K562 (cell line): ENCODE data around the gene FERMT3. TPM values are rescaled to one million over a fixed set of nuclear protein-coding genes. Genes with fewer than 3 reads are reported as not detected.

ENCODE experiments used
- ASH1L ChIP-seq: fragments of 450-650 bp; IDR thresholded peaks from 2 replicates; pipeline ENCODE4 v1.6.1; 2018; ENCODE audit warnings: borderline replicate concordance, mild to moderate bottlenecking, low read depth; ENCODE audit not compliant: partially characterized antibody
- CAMTA2 ChIP-seq: fragments of 250-450 bp; sonication (Bioruptor Pico); conservative IDR thresholded peaks from 2 replicates; pipeline ENCODE4 v1.5.1; 2022
- EGR1 ChIP-seq: fragments of 450-650 bp; conservative IDR thresholded peaks from 2 replicates; pipeline ENCODE4 v1.6.1; 2017; ENCODE audit warnings: mild to moderate bottlenecking
- ELF2 ChIP-seq: fragments of 250-450 bp; sonication (Bioruptor Pico); IDR thresholded peaks from 2 replicates; pipeline ENCODE4 v1.5.0; 2021; ENCODE audit warnings: mild to moderate bottlenecking
- FOSL1 ChIP-seq: fragments of 200-800 bp; sonication (Bioruptor generic); conservative IDR thresholded peaks from 2 replicates; pipeline ENCODE4 v1.6.1; 2016; ENCODE audit warnings: missing genetic modification characterization, missing compliant biosample characterization
- GATAD2B ChIP-seq: fragments of 450-650 bp; IDR thresholded peaks from 2 replicates; pipeline ENCODE4 v1.6.1; 2017; ENCODE audit warnings: mild to moderate bottlenecking, borderline replicate concordance
- HIVEP1 ChIP-seq: fragments of 250-450 bp; sonication (Bioruptor Pico); IDR thresholded peaks from 2 replicates; pipeline ENCODE4 v1.4.0; 2020; ENCODE audit warnings: mild to moderate bottlenecking
- KAT8 ChIP-seq: fragments of 450-650 bp; IDR thresholded peaks from 2 replicates; pipeline ENCODE4 v1.6.1; 2016; ENCODE audit warnings: low read depth, mild to moderate bottlenecking
- MEF2A ChIP-seq: IDR thresholded peaks from 2 replicates; pipeline ENCODE4 v1.6.1; 2011; ENCODE audit warnings: low read depth, mild to moderate bottlenecking, low read length, moderate library complexity; ENCODE audit not compliant: control insufficient read depth
- MEIS2 ChIP-seq: fragments of 450-650 bp; IDR thresholded peaks from 2 replicates; pipeline ENCODE4 v1.6.1; 2014; ENCODE audit warnings: mild to moderate bottlenecking; ENCODE audit not compliant: partially characterized antibody
- NR2F6 ChIP-seq: fragments of 450-650 bp; formaldehyde crosslinking; IDR thresholded peaks from 2 replicates; pipeline ENCODE4 v1.4.0; 2020; ENCODE audit warnings: mild to moderate bottlenecking
- PCBP1 ChIP-seq: fragments of 200-400 bp; formaldehyde crosslinking; IDR thresholded peaks from 2 replicates; pipeline ENCODE4 v1.6.1; 2018; ENCODE audit warnings: mild to moderate bottlenecking, low read depth, low read length; ENCODE audit not compliant: poor library complexity, severe bottlenecking
- POLR2B ChIP-seq: fragments of 450-650 bp; IDR thresholded peaks from 2 replicates; pipeline ENCODE4 v1.6.1; 2018; ENCODE audit warnings: low read depth; ENCODE audit not compliant: partially characterized antibody
- RFX7 ChIP-seq: fragments of 250-450 bp; sonication (Bioruptor Pico); IDR thresholded peaks from 2 replicates; pipeline ENCODE4 v1.5.1; 2021; ENCODE audit warnings: mild to moderate bottlenecking
- SIN3B ChIP-seq: fragments of 450-650 bp; IDR thresholded peaks from 2 replicates; pipeline ENCODE4 v1.6.1; 2017; ENCODE audit warnings: low read depth, mild to moderate bottlenecking, moderate library complexity
- TAF1 ChIP-seq: IDR thresholded peaks from 2 replicates; pipeline ENCODE4 v1.6.1; 2011; ENCODE audit warnings: mild to moderate bottlenecking, low read length, moderate library complexity; ENCODE audit not compliant: insufficient read depth, control insufficient read depth, severe bottlenecking; ENCODE audit errors: extremely low read depth
- TEAD1 ChIP-seq, 2 experiments: fragments of 450-650 bp in 1 of 2; sonication (generic) in 1 of 2; formaldehyde crosslinking; IDR thresholded peaks; 2 replicates each; pipeline versions ENCODE4 v1.4.0 to v1.8.0; 2020 to 2022; ENCODE audit warnings: mild to moderate bottlenecking in 2 of 2, missing genetic modification reagents in 1 of 2
- ZNF174 ChIP-seq: fragments of 250-450 bp; sonication (Bioruptor Pico); IDR thresholded peaks from 2 replicates; pipeline ENCODE4 v1.4.0; 2020; ENCODE audit warnings: mild to moderate bottlenecking
- ZNF212 ChIP-seq: fragments of 450-650 bp; formaldehyde crosslinking; IDR thresholded peaks from 2 replicates; pipeline ENCODE4 v1.4.0; 2020; ENCODE audit warnings: mild to moderate bottlenecking
- ZNF232 ChIP-seq: sonication (generic); formaldehyde crosslinking; IDR thresholded peaks from 2 replicates; pipeline ENCODE4 v1.8.0; 2022; ENCODE audit warnings: mild to moderate bottlenecking, missing genetic modification reagents
- polyA plus RNA-seq, 8 experiments: library from polyadenylated mRNA; depleted of rRNA in 4 of 8; stranded (reverse) in 5 of 8; unstranded in 3 of 8; fragments of >200 nt; fragmentation: Nextera tagmentation in 2 of 8; fragmentation: Illumina TruSeq in 1 of 8; extraction: Ambion mirVana in 2 of 8; extraction: Trizol in 1 of 8; gene quantifications; 2 replicates each; pipeline versions ENCODE4 v1.2.1 to v1.2.3, GENCODE V29; 2011 to 2014; ENCODE audit warnings: inconsistent platforms in 1 of 8, missing spikeins in 1 of 8
- total RNA-seq, 7 experiments: library from RNA; depleted of rRNA in 6 of 7; stranded (reverse); fragments of >200 nt in 6 of 7; fragmentation: Illumina TruSeq in 2 of 7; extraction: Trizol in 2 of 7; gene quantifications; 2 replicates each; pipeline versions ENCODE4 v1.2.1 to v1.2.3, GENCODE V29; 2011 to 2021; ENCODE audit warnings: low replicate concordance in 1 of 7
- TF ChIP-seq, protein P1 (sequence below): fragments of 250-450 bp; sonication (Bioruptor Pico); IDR thresholded peaks from 2 replicates; pipeline ENCODE4 v1.9.0; 2021; ENCODE audit warnings: mild to moderate bottlenecking
- TF ChIP-seq, protein P2 (sequence below), 2 experiments: IDR thresholded peaks; 2 replicates each; pipeline ENCODE4 v1.6.1; 2011; ENCODE audit warnings: borderline replicate concordance in 1 of 2, control low read depth in 1 of 2, low read depth in 1 of 2, low read length in 1 of 2, mild to moderate bottlenecking in 1 of 2, mixed read lengths in 1 of 2, moderate library complexity in 1 of 2; ENCODE audit not compliant: insufficient read depth in 1 of 2, insufficient read length in 1 of 2, poor library complexity in 1 of 2, severe bottlenecking in 1 of 2; ENCODE audit errors: extremely low read depth in 1 of 2
- TF ChIP-seq, protein P3 (sequence below), 2 experiments: IDR thresholded peaks in 1 of 2; conservative IDR thresholded peaks in 1 of 2; 2 replicates each; pipeline ENCODE4 v1.6.1; 2016; ENCODE audit warnings: low read depth in 2 of 2, mild to moderate bottlenecking in 1 of 2, missing compliant biosample characterization in 1 of 2, missing genetic modification characterization in 1 of 2, moderate library complexity in 1 of 2

FERMT3 gene
- total and polyA plus RNA-seq, 9 of the 15 experiments (the other 6 are each of a cell fraction or from before 2014, with no cell fraction given): 3.2 to 275 (median 79.7) TPM

DNA sequence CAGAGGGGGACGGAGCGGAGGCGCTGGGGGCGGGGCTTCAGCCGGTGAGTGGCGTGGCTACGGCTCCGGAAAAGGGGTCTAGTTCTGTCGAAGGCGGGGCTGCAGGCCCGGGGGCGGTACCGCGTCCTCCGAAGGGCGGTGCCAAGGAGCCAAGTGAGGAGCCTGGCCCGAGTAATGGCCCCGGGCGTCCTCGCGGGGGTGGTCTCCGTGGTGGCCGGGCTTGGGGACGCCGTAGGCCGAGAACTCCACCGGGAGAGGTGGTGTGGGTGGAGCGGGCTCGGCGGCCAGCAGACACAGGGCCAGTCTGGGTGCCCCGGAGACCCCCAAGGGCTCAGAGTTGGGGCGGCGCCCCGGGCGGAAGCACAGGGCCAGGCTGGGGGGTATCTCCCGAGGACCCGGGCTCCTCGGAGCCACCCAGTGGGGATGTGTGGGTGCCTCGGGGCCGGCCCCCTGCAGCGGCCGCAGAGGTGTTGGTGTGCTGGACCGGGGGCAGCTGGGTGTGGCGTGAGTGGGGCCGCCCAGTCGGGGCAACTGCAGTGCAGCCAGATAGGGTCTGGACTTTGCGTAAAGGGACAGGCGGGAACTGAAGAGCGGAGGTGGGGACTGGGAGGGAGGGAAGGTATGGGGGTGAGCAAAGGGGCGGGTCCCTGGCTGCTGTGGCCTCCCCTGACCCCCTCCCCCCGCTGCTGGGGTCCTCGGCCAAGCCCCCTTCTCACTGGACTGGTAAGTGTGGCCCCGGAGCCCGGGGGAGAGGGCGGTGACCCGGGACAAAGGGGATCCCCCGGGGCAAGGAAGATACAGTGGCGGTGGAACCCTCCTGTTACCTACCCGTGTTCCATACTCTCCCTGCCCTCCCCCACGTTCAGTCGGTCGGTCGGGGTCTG lies 35.2 kb downstream of the FERMT3 start (continued):
- no peak for TF ChIP-seq MEF2A
- no peak for TF ChIP-seq NR2F6
- TF ChIP-seq CAMTA2 (CRISPR knock-in tag): no peak
- TF ChIP-seq ZNF232 (CRISPR knock-in tag): 0 out of 2 replicates have a peak, but pooled peaks have one; percentile 43
- no peak for TF ChIP-seq ZNF212
- TF ChIP-seq, protein P1, sequence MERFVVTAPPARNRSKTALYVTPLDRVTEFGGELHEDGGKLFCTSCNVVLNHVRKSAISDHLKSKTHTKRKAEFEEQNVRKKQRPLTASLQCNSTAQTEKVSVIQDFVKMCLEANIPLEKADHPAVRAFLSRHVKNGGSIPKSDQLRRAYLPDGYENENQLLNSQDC: 0 out of 2 replicates have a peak, but pooled peaks have one; percentile 1
- no peak for TF ChIP-seq SIN3B
- TF ChIP-seq MEIS2: no peak
- TF ChIP-seq ASH1L: no peak
- TF ChIP-seq KAT8: no peak
- peak; percentile 84 for TF ChIP-seq EGR1
- no peak for TF ChIP-seq RFX7 (CRISPR knock-in tag)
- TF ChIP-seq FOSL1 (tag): no peak; the same call in 1 of the 2 replicates
- peak in 1 of 2 experiments; percentile 48; a peak in 1 of 4 replicates for TF ChIP-seq TEAD1 (CRISPR knock-in tag; IDR thresholded peaks at IDR 0.05)
- no peak; the same call in 1 of the 2 replicates for TF ChIP-seq GATAD2B
- no peak for TF ChIP-seq HIVEP1 (CRISPR knock-in tag)
- TF ChIP-seq, protein P2, sequence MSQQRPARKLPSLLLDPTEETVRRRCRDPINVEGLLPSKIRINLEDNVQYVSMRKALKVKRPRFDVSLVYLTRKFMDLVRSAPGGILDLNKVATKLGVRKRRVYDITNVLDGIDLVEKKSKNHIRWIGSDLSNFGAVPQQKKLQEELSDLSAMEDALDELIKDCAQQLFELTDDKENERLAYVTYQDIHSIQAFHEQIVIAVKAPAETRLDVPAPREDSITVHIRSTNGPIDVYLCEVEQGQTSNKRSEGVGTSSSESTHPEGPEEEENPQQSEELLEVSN (IDR thresholded peaks at IDR 0.05; ENCODE audit: borderline replicate concordance in 1 of 2, extremely low read depth in 1 of 2, insufficient read depth in 1 of 2, insufficient read length in 1 of 2, low read depth in 1 of 2, low read length in 1 of 2, poor library complexity in 1 of 2, severe bottlenecking in 1 of 2): peak; percentile 22 to 64
- TF ChIP-seq, protein P3, sequence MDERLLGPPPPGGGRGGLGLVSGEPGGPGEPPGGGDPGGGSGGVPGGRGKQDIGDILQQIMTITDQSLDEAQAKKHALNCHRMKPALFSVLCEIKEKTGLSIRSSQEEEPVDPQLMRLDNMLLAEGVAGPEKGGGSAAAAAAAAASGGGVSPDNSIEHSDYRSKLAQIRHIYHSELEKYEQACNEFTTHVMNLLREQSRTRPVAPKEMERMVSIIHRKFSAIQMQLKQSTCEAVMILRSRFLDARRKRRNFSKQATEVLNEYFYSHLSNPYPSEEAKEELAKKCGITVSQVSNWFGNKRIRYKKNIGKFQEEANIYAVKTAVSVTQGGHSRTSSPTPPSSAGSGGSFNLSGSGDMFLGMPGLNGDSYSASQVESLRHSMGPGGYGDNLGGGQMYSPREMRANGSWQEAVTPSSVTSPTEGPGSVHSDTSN (CRISPR knock-in tag; IDR thresholded peaks at IDR 0.05; ENCODE audit: low read depth): peak; percentile 82
- TF ChIP-seq, protein P3 (tag; conservative IDR thresholded peaks at IDR 0.05; ENCODE audit: low read depth): peak; percentile 90
- 0 out of 2 replicates have a peak, but pooled peaks have one; percentile 29 for TF ChIP-seq ELF2 (CRISPR knock-in tag)
- TF ChIP-seq TAF1: peak; percentile 72
- TF ChIP-seq PCBP1: peak; percentile 51
- no peak for TF ChIP-seq ZNF174 (CRISPR knock-in tag)
- TF ChIP-seq POLR2B: peak; percentile 64
